ENCODE data around the gene CDKN2B-AS1.

DNA sequence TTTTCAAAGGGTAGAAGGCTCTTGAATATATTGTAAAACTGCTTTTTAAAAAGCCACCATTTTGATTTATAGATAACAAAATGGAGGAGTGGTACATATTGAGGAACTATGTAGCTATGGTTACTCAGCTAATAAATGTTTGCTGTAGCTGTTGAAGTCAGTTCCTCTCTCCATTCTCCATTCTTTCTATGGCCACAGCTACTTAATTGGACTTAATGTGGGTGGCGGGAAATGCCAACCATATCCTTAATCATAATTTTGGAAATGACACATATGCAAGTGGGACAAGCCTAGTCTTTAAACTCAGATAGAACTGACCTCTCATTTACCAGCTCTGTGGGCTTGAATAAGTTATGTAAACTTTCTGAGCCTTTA, 11.0 kb upstream of the CDKN2B-AS1 start:
- TF ChIP-seq CREB1 (IDR thresholded peaks at IDR 0.05) = no peak
- no peak for TF ChIP-seq CREB1 (CRISPR knock-in tag; IDR thresholded peaks at IDR 0.05)
- TF ChIP-seq, protein P1, sequence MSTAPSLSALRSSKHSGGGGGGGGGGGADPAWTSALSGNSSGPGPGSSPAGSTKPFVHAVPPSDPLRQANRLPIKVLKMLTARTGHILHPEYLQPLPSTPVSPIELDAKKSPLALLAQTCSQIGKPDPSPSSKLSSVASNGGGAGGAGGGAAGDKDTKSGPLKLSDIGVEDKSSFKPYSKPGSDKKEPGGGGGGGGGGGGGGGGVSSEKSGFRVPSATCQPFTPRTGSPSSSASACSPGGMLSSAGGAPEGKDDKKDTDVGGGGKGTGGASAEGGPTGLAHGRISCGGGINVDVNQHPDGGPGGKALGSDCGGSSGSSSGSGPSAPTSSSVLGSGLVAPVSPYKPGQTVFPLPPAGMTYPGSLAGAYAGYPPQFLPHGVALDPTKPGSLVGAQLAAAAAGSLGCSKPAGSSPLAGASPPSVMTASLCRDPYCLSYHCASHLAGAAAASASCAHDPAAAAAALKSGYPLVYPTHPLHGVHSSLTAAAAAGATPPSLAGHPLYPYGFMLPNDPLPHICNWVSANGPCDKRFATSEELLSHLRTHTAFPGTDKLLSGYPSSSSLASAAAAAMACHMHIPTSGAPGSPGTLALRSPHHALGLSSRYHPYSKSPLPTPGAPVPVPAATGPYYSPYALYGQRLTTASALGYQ (CRISPR knock-in tag; IDR thresholded peaks at IDR 0.05) = no peak

Data from HepG2 (cell line).